Measurements from ENCODE around the gene ZNRF1. TPM values are rescaled to one million over a fixed set of nuclear protein-coding genes. Genes with fewer than 3 reads are reported as not detected.

The ZNRF1 gene
- total and polyA plus RNA-seq, 8 donors: 8.8 to 40.1 (median 14.0) TPM

DNA sequence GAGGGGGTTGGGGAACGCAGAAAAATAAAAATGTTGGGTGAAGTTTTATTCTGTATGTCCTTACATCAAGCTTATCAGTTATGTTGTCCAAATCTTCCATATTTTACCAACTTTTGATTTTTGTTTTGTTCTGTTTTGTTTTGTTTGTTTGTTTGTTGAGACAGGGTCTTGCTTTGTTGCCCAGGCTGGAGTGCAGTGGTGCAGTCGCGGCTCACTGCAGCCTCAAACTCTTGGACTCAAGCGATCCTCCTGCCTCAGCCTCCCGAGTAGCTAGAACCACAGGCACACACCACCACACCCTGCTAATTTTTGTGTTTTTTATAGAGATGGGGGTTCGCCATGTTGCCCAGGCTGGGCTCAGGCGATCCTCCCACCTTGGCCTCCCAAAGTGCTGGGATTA, 20.8 kb downstream of the ZNRF1 start:
- peaks cover 0 to 6% (median 0%) of the 10 kb centered on the region in 4 donors for H3K36me3 ChIP-seq
- intact Hi-C loops (cut with DNase I; ENCODE audit: low total_unique reads): no loop called here
- H3K4me3 ChIP-seq: no peak overlapping the region
- TF ChIP-seq, protein P1, sequence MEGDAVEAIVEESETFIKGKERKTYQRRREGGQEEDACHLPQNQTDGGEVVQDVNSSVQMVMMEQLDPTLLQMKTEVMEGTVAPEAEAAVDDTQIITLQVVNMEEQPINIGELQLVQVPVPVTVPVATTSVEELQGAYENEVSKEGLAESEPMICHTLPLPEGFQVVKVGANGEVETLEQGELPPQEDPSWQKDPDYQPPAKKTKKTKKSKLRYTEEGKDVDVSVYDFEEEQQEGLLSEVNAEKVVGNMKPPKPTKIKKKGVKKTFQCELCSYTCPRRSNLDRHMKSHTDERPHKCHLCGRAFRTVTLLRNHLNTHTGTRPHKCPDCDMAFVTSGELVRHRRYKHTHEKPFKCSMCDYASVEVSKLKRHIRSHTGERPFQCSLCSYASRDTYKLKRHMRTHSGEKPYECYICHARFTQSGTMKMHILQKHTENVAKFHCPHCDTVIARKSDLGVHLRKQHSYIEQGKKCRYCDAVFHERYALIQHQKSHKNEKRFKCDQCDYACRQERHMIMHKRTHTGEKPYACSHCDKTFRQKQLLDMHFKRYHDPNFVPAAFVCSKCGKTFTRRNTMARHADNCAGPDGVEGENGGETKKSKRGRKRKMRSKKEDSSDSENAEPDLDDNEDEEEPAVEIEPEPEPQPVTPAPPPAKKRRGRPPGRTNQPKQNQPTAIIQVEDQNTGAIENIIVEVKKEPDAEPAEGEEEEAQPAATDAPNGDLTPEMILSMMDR (IDR thresholded peaks at IDR 0.05): no peak
- TF ChIP-seq POLR2A (IDR thresholded peaks at IDR 0.05): no peak
- TF ChIP-seq POLR2AphosphoS5 (IDR thresholded peaks at IDR 0.05): no peak
- TF ChIP-seq EP300 (IDR thresholded peaks at IDR 0.05): no peak
- no peaks in the 10 kb centered on the region for H3K27me3 ChIP-seq
- 94 to 99% (median 97%) methylated on average over 7 of the region's 7 CpGs for WGBS, 5 donors
- peaks cover 0 to 13% (median 3%) of the 10 kb centered on the region in 4 donors for H3K9me3 ChIP-seq
- DNase-seq: no peak
- peaks cover 0 to 35% (median 25%) of the 10 kb centered on the region in 4 donors for H3K4me1 ChIP-seq
- no peak overlapping the region for H3K27ac ChIP-seq

DNA sequence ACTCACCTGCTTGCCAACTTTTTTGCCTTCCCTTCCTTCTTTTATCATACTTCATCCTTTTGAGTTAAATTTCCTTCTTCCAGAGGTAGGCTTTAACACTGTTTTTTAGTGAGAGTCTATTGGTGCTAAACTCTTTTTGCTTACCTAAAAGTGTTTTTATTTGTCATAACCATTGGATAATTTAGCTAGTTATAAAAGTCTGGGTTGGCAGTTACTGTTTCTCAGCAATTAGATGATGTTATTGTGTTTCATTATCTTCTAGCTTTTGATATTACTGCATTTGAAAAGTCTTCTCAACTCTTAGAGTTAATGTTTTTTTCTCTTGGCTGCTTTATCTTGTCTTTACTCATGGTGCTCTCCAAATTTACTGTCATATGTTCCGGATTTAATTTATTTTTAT, 22.6 kb downstream of the ZNRF1 start:
- TF ChIP-seq, protein P1 (IDR thresholded peaks at IDR 0.05): no peak
- no peak for TF ChIP-seq POLR2A (IDR thresholded peaks at IDR 0.05)
- TF ChIP-seq EP300 (IDR thresholded peaks at IDR 0.05): no peak
- no peak for TF ChIP-seq POLR2AphosphoS5 (IDR thresholded peaks at IDR 0.05)
- H3K27me3 ChIP-seq: no peaks in the 10 kb centered on the region
- no peak for DNase-seq
- no peak overlapping the region for H3K4me3 ChIP-seq
- H3K36me3 ChIP-seq: peaks cover 0 to 6% (median 0%) of the 10 kb centered on the region in 4 donors
- H3K4me1 ChIP-seq: peaks cover 7 to 53% (median 36%) of the 10 kb centered on the region in 4 donors
- no peak overlapping the region for H3K27ac ChIP-seq
- peaks cover 0 to 13% (median 3%) of the 10 kb centered on the region in 4 donors for H3K9me3 ChIP-seq
- intact Hi-C loops (cut with DNase I; ENCODE audit: low total_unique reads): no loop called here
- 88 to 100% (median 95%) methylated on average over 1 of the region's 1 CpG for WGBS, 5 donors

DNA sequence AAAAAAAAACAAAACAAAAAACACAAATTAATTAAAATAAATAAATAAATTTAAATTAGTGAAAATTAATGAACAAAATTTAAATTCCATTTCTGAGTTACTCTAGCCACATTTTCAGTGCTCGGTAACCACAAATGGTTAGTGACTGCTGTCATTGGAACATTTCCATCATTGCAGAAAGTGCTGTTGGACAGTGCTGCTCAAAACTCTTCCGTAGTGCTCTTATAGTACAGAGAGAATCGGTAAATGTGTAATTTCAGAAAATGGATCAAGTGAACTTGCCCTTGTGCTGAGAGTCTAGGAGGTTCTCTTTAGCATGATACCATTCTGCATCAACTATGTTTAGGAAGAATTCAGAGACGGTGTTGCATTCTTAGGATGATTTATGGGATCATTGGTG, 23.7 kb downstream of the ZNRF1 start:
- intact Hi-C loops (cut with DNase I; ENCODE audit: low total_unique reads): no loop called here
- Histone ChIP-seq H3K36me3 (peaks cover 0 to 6% (median 0%) of the 10 kb centered on the region in 4 donors), H3K27ac (no peak overlapping the region), H3K9me3 (peaks cover 0 to 13% (median 3%) of the 10 kb centered on the region in 4 donors), H3K4me3 (no peak overlapping the region), H3K4me1 (peaks cover 7 to 56% (median 33%) of the 10 kb centered on the region in 4 donors), H3K27me3 (no peaks in the 10 kb centered on the region)
- 94 to 97% (median 95%) methylated on average over 4 of the region's 4 CpGs for WGBS, 5 donors
- TF ChIP-seq POLR2AphosphoS5 (IDR thresholded peaks at IDR 0.05) (no peak), EP300 (IDR thresholded peaks at IDR 0.05) (no peak), POLR2A (IDR thresholded peaks at IDR 0.05) (no peak)
- TF ChIP-seq, protein P1 (IDR thresholded peaks at IDR 0.05): no peak
- DNase-seq: no peak

DNA sequence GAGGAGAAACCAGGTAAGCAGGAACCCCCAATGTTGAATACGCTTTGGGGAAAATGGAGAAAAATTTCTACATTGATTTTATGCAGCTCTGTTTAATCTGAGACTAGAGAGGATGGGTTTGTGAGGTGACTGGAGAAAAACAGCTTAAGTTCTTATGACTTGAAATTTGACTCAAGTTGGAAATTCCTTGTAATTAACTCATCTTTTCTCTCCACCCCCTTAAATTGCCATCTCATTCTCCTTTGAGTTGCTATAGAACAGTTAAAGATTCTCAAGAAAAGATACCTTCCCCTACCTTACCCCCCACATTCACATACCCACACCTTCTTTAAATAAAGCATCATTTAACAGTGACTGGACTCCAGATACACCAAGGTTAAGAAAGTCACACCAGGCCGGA, 24.2 kb downstream of the ZNRF1 start:
- H3K36me3 ChIP-seq: peaks cover 0 to 6% (median 0%) of the 10 kb centered on the region in 4 donors
- no peak overlapping the region for H3K4me3 ChIP-seq
- no peak for DNase-seq
- peaks cover 0 to 13% (median 3%) of the 10 kb centered on the region in 4 donors for H3K9me3 ChIP-seq
- no peak overlapping the region for H3K27ac ChIP-seq
- H3K4me1 ChIP-seq: peaks cover 10 to 54% (median 31%) of the 10 kb centered on the region in 4 donors
- intact Hi-C loops (cut with DNase I; ENCODE audit: low total_unique reads): no loop called here
- WGBS, 5 donors: 95 to 98% (median 96%) methylated on average over 2 of the region's 2 CpGs
- no peak for TF ChIP-seq POLR2AphosphoS5 (IDR thresholded peaks at IDR 0.05)
- TF ChIP-seq, protein P1 (IDR thresholded peaks at IDR 0.05): no peak
- no peak for TF ChIP-seq POLR2A (IDR thresholded peaks at IDR 0.05)
- TF ChIP-seq EP300 (IDR thresholded peaks at IDR 0.05): no peak
- H3K27me3 ChIP-seq: no peaks in the 10 kb centered on the region

Measured in stomach (tissue), 9 donors.